A204.1 (cell line): ENCODE results near the gene ABHD2.

Experiments
- FAIRE-seq: peaks from 2 replicates; lab custom pipeline; 2012; peaks lifted over from hg19 to GRCh38; lab: Jason Lieb, UNC

Gene ABHD2

DNA sequence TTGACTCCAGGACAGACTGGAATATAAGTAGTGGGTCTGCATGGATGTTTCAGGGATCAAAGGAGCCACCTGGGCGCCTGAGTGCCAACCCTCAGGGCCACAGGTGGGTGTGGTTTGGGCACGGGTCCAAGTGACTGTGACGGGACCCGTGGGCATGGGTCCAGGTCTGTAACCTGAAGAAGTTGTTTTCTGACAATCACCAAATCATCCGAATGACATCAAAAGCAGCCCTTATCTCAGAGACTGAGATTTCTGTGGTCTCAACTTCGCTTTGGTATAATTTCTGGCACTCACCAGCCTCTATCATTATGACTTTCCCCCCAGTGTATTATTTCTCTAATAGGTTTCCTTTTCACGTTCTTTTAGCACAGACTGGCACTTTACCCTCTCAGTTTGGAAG is 108.7 kb downstream of the ABHD2 start:
- no peak for FAIRE-seq

DNA sequence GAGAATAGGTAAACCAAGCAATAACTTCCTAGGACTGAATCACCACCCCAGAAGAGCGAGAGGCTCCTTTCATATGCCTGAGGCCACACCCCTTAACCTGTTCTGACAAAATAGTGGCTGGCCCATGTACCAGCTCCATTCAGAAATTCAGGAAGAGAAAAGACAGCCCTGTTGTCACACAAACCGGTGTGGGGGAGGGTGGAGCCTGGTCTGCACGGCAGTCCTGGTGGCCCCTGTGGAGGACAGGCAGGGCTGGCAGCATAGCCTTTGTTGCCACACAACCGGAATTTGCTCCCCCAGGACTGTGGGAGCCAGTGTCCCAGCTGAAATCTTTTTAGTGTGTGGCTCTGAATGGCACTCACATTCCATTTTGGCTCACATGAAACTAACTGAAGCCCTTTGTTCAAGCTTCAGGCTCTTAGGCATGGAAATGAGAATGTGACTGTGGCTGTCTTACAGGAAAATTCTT is 109.3 kb downstream of the ABHD2 start:
- no peak for FAIRE-seq

DNA sequence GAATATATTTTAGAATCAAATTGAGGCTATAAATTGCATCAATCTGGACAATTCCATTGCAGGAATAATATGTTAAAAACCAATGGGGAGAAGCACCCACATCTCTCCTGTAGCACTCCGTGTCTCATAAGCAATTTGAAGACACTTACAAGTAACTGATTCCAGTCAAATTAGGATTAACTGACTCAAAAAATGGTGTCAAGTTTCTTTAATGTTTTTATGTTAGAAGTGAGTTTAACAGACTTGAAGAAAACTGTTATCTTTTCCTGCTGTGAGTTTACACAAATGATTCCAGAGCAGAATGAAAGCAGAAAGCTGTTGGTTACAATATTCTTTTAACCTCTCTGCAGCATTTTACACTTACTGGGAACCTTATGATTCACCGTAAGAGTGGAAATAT is 109.9 kb downstream of the ABHD2 start:
- FAIRE-seq: no peak

DNA sequence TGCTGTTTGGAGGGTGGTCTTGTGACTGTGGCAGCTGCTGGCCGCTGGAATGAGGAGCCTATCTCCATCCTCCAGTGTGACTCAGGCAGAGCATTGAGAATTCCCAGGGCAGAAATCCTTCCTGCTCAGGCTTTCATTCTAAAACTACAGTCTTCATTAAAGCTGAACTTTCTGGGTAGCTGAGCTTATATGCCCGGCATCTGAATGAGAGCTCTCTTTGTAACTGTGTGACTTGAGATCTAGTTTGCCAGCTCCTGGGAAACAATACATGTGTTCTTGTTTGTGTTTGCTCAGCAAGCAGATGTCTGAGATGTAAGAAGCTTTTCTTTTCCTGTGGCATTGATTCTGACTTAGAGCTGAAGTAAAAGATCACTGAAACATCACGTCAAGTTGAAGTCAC is 110.7 kb downstream of the ABHD2 start:
- FAIRE-seq: no peak

DNA sequence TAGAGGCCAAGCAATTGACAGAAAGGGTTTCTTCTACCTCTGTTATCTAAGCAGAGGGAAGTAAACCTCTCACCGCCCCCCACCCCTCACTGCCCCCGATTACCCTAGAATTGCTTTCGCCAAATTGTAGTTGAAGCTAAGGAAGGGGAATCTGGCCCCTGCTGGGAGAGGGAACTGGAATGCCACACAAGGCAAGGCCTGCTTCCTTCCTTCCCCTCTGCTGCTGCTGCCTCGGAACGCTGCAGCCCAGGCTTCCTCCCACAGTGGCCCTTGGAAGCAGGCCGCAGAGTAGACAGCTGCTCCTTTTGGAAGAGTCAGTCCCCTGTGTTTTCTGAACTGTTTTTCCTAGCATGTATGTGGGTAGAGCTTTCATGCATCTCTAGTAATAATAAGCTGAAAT is 111.5 kb downstream of the ABHD2 start:
- no peak for FAIRE-seq

DNA sequence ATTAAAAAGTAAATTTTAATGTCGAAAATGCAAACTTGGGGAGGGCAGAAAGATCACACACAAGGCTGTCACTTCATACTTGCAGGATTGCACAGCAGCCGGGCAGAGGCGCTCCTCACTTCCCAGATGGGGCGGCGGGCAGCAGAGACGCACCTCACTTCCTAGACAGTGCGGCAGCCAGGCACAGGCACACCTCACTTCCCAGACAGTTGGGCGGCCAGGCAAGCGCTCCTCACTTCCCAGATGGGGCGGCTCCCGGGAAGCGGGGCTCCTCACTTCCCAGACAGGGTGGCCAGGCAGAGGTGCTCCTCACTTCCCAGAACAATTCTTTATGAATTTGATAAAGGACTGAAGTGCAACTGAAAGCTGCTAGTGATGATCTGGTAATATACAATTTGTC is 111.9 kb downstream of the ABHD2 start:
- no peak for FAIRE-seq

- FAIRE-seq: no peak
These were observed 113.3 kb downstream of the ABHD2 start for GRCh38 chr15:89201465-89202005.

GRCh38 chr15:89203705-89204273 is 115.5 kb downstream of the ABHD2 start:
- FAIRE-seq: no peak

- no peak for FAIRE-seq
These were observed 117.8 kb downstream of the ABHD2 start for GRCh38 chr15:89205991-89206585.

GRCh38 chr15:89206908-89207331 is 118.7 kb downstream of the ABHD2 start:
- FAIRE-seq: no peak

DNA sequence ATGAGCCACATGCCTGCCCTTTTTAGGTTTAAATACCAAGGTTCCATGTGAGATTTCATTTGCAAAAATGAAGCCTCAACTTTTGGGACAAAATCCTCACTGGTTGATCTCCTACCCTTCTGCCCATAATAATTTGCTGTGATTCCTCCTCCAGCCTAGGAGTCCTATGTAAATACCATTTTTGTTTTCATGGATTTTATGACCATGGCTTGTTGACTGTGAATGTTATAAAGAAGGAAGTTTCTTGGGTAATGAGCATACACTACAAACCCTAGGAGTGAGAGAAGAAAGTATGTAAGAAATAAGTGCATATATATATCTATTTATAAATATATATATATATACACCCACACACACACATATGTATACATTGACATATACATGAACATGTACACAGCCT is 120.0 kb downstream of the ABHD2 start:
- FAIRE-seq: no peak

DNA sequence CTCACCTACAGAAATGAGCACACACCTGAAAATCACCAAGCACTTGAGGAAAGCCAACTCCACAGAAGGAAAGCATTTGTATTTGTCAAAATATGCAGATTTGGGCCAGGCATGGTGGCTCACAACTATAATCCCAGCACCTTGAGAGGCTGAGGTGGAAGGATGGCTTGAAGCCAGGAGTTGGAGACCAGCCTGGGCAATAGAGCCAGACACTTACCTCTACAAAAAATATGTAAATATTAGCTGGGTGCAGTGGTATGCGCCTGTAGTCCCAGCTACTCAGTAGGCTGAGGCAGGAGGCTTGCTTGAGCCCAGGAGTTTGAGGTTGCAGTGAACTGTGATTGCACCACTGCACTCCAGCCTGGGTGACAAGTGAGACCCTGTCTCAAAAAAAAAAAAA is 120.8 kb downstream of the ABHD2 start:
- no peak for FAIRE-seq

GRCh38 chr15:89211678-89212170 is 123.5 kb downstream of the ABHD2 start:
- no peak for FAIRE-seq

GRCh38 chr15:89215627-89216026 is 127.4 kb downstream of the ABHD2 start:
- FAIRE-seq: no peak

- no peak for FAIRE-seq
These were observed 128.8 kb downstream of the ABHD2 start for GRCh38 chr15:89217031-89217430.

GRCh38 chr15:89217686-89218376 is 129.6 kb downstream of the ABHD2 start:
- no peak for FAIRE-seq

GRCh38 chr15:89218531-89218930 is 130.3 kb downstream of the ABHD2 start:
- no peak for FAIRE-seq

- FAIRE-seq: no peak
These were observed 133.3 kb downstream of the ABHD2 start, which contains the start of gene RLBP1 for GRCh38 chr15:89221543-89221942. Gene RLBP1 (minus strand): TSS chr15:89221579. CDS start chr15:89218975, 2,604 bp downstream.

GRCh38 chr15:89225588-89225987 is 137.3 kb downstream of the ABHD2 start:
- no peak for FAIRE-seq

- FAIRE-seq: no peak
These were observed 138.3 kb downstream of the ABHD2 start for GRCh38 chr15:89226359-89227221.

GRCh38 chr15:89227425-89227824 is 139.2 kb downstream of the ABHD2 start:
- FAIRE-seq: no peak

- FAIRE-seq: no peak
These were observed 142.0 kb downstream of the ABHD2 start for GRCh38 chr15:89230277-89230676.
